Astrocyte of the spinal cord (primary cell): Measurements from ENCODE around the gene BLM.

Experiments
- DNase-seq: peaks from one replicate; pipeline ENCODE4 v3.0.0; 2011; ENCODE audit warnings: low read depth, low spot score
- H3K4me3 ChIP-seq: 2 replicates; pipeline ENCODE4 v1.5.1; 2011; ENCODE audit warnings: low read depth, mild to moderate bottlenecking, low read length, moderate library complexity
- CTCF ChIP-seq: IDR thresholded peaks from 2 replicates; pipeline ENCODE4 v1.5.1; 2012; ENCODE audit warnings: low read depth, mild to moderate bottlenecking, low read length, inconsistent platforms
- in situ Hi-C: cut with HindIII; loops from 2 replicates; pipeline ENCODE4 v1.10.0; 2017; ENCODE audit warnings: low sequenced_read_pairs

BLM gene

GRCh38 chr15:90790057-90790456 is 72.9 kb downstream of the BLM start:
- in situ Hi-C loops = no loop called here
- no peak overlapping the region for H3K4me3 ChIP-seq
- no peak for TF ChIP-seq CTCF
- no peak for DNase-seq

GRCh38 chr15:90790561-90790960 is 73.4 kb downstream of the BLM start:
- no peak overlapping the region for H3K4me3 ChIP-seq
- in situ Hi-C loops = no loop called here
- TF ChIP-seq CTCF = no peak
- DNase-seq = no peak

- no peak for DNase-seq
- in situ Hi-C loops = no loop called here
- H3K4me3 ChIP-seq = no peak overlapping the region
- TF ChIP-seq CTCF = no peak
Observed at GRCh38 chr15:90794538-90794937, 77.4 kb downstream of the BLM start.

GRCh38 chr15:90799639-90800170 is 82.6 kb downstream of the BLM start:
- DNase-seq = no peak
- no peak overlapping the region for H3K4me3 ChIP-seq
- in situ Hi-C loops = no loop called here
- TF ChIP-seq CTCF = no peak

- no peak for DNase-seq
- in situ Hi-C loops = no loop called here
- H3K4me3 ChIP-seq = no peak overlapping the region
- no peak for TF ChIP-seq CTCF
Observed at GRCh38 chr15:90801803-90802202, 84.7 kb downstream of the BLM start.

- no peak for TF ChIP-seq CTCF
- H3K4me3 ChIP-seq = no peak overlapping the region
- DNase-seq = no peak
- in situ Hi-C loops = no loop called here
Observed at GRCh38 chr15:90807074-90807785, 90.1 kb downstream of the BLM start.
